HG03521 (cell line): ENCODE data around the gene PTPRN2.
"Not testable (repeated sequence)": the region's sequence is repeated elsewhere in the genome, so short reads cannot be mapped to it uniquely, and the experiment has no call there.

ENCODE experiments used
- ATAC-seq: cut with Tn5 transposase; IDR thresholded peaks from one replicate; pipeline ENCODE4 v1.9.1; 2021; ENCODE audit warnings: mild to moderate bottlenecking, moderate library complexity; ENCODE audit not compliant: unreplicated experiment

PTPRN2 gene

GRCh38 chr7:158166386-158167340, 421.0 kb downstream of the PTPRN2 start:
- ATAC-seq: no peak

GRCh38 chr7:158165711-158166110, 421.9 kb downstream of the PTPRN2 start:
- ATAC-seq: no peak

DNA sequence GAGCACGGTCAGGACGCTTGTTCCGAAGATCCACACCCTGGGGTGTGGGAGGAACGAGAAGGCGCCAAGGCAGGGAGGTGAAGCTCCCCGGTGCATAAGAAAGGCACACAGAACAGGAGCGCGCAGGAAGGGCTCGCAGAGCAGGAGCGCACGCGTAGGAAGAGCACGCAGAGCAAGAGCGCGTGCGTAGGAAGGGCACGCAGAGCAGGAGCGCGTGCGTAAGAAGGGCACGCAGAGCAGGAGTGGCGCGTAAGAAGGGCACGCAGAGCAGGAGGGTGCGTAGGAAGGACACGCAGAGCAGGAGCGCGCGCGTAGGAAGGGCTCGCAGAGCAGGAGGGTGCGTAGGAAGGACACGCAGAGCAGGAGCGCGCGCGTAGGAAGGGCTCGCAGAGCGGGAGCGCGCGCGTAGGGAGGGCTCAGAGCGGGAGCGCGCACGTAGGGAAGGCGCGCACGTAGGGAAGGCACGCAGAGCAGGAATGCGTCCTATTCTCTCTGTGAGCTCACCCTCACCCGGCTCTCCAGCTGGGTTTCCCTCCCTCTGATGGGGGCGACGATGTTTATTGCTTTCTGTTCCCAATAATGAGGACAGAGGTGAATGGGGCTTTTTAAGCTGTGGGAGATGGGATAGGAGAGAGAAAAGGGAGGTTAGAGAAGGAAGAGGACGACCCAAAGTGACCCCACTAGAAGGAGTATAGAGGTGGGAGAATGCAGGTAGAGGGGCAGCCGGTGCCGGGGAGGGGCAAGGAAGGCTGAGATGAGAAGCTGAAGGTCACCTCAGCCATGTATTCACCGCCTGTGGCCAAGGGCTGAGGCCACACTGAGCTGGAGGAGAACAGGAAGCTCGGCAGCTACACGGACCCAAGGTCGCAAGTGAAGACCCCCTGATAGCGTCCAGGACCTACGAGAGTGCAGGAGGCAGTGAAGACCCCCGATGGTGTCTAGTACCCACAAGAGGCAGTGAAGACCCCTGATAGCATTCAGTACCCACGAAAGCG, 423.2 kb downstream of the PTPRN2 start:
- no peak for ATAC-seq

GRCh38 chr7:158161194-158161593, 426.4 kb downstream of the PTPRN2 start:
- no peak for ATAC-seq

DNA sequence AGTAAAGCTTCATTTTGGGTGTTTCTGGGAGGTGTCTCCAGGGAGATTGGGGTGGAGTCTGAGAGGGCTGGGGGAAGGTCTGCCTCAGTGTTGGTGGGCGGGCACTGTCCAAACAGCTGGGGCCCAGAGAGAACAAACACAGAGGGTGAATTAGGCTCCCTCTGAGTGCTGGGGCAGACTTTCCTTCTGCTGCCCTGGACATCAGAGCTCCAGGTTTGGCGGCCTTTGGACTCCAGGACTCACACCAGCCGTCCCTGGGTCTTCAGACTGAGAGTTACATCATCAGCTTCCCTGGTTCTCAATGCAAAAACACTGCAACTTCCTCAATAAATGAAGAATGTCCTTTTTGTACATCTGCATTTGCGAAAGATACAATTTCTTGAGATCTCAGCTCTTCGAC, 427.4 kb downstream of the PTPRN2 start:
- no peak for ATAC-seq

GRCh38 chr7:158157460-158157859, 430.2 kb downstream of the PTPRN2 start:
- ATAC-seq: no peak

DNA sequence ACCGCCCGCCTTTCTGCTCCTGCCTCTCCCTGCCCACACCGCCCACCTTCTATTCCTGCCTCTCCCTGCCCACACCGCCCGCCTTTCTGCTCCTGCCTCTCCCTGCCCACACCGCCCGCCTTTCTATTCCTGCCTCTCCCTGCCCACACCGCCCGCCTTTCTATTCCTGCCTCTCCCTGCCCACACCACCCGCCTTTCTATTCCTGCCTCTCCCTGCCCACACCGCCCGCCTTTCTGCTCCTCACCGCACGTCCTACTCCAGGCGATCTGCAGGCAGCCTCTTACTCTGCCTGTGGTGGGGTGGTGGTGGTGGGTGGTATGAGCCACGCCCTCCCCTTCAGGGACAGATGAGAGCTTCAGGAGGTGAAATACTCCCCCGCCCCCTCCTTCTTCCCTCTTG, 436.4 kb downstream of the PTPRN2 start:
- ATAC-seq: not testable (repeated sequence)

DNA sequence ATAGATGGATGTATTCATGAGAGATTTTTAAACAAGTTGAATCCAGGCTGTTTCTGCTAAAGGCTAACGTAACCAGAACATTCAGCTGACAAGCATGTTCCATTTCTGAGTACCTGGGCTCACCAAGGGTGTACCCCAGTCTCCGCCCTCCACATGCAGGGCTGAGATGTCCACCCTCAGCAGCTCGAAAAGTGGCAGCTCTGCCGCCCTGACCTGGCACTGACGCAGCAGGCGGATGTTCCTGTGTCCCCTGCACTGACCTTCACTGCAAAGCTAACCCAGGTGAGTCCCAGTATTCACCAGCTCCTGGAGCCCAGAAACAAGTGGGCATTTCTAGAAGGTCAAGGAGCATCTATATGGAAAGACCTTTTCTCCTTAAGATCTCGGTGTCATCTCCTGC, 437.4 kb downstream of the PTPRN2 start:
- ATAC-seq: no peak

GRCh38 chr7:158147431-158147830, 440.2 kb downstream of the PTPRN2 start:
- ATAC-seq: not testable (repeated sequence)

- ATAC-seq: no peak
Observed at GRCh38 chr7:158145370-158145769, 442.3 kb downstream of the PTPRN2 start.

- ATAC-seq: no peak
Observed at GRCh38 chr7:158143196-158144120, 444.2 kb downstream of the PTPRN2 start.

DNA sequence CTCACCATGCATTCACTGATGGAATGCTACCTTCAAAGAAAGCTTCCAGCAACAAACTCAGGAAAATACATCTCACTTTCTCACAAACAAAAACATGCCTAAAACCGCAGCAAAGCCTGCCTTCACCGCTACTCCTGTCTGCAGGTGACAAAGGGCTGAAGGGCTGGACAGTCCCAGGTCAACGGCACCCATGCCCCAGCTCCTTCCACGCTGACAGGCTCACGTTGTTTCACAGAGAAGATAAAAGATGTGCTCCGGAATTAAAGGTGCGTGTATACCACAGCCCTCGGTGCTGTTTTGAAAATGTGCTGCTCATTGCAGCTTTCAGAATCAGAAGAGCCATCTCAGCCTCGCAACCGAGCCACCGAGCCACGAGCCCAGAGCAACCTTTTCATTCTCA, 445.0 kb downstream of the PTPRN2 start:
- no peak for ATAC-seq

DNA sequence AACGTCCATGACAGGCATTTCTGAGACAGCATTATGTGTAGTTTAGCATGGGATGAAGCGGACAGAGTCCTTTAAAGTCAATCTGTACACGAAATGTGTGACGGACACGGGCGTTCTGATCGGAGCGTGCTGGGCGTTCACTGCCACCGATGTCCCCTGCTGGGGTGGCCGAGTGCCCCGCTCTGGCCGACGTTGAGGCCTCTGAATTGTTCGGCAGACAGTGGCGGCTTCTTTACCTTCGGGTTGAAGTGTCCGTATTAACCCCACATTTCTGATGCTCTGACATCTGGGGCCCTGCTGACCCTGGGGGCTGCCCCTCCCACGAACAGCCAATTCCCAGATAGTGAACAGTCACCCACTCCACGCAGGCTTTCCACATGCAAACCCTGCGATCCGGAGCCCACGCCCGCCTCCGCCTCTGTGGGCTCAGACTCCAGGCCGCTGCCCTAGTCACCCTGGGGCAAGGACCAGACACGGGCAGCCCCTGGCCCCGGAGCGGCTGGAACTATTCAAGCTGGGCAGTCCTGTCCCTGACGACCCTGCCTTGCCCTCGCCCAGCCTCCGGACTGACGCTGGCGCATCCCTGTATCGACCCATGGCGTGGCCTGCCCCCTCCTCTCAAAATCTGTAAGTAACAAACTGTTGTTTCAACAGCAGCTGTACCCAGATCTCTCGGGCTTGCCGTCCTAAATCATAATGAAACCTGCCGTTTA, 445.7 kb downstream of the PTPRN2 start:
- ATAC-seq: no peak

GRCh38 chr7:158141221-158141582, 446.4 kb downstream of the PTPRN2 start:
- ATAC-seq: no peak

DNA sequence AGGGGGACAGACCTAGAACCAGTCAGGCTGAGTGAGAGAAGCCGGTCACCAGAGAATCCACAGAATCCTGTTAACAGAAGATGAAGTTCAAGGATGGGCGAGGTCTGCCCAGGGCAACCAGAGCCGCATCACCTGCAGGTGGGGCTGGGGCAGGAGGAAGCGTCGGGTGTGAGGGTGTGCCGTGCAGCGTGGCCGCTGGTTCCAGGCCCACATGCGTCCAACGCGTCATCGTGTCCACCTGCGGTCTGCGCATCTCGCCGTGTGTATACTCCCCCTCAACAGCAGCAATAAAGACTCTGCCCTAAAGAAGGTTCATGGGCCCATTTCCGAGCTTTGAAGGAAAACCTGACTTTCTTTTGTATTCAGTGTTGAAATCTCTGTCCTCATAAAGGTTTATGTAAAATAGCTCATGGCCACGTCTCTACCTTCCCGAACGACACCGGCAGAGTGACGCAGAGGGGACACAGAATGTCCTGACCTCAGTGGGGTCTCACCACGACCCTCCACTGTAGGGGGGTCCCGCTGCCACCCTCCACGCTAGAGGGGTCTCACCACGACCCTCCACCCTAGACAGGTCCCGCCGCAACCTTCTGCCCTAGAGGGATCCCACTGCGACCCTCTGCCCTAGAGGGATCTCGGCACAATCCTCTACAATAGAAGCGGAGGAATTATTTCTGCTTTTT, 446.9 kb downstream of the PTPRN2 start:
- ATAC-seq: no peak

GRCh38 chr7:158139499-158139898, 448.1 kb downstream of the PTPRN2 start:
- ATAC-seq: no peak

GRCh38 chr7:158138329-158138597, 449.4 kb downstream of the PTPRN2 start:
- no peak for ATAC-seq

GRCh38 chr7:158137516-158138328, 449.9 kb downstream of the PTPRN2 start:
- ATAC-seq: no peak

GRCh38 chr7:158135931-158136330, 451.7 kb downstream of the PTPRN2 start:
- ATAC-seq: no peak
